ENCODE results near the gene AKTIP.
A peak's percentile ranks its signal among the peaks of the same experiment; 100 is the strongest.

Gene AKTIP

DNA sequence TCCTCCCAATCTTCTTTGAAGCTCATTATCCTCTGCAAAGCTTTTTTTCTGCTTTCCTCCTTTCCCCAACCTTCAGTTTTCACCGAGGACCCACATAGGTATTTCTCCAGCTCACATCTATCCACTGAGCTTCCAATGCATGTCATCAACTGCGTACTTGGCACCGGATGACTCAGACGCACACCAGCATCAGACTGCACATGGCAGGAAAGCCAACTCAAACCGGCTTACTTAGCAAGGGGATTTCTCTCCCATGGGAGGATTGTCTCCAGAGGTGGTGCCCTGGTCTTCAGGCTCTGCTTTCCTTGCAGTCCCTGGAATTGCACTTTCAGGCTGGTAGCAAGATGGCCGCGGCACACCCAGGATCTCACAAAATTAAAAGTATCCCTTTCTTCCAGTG lies 1.7 kb upstream of the AKTIP start:
- no peak for DNase-seq (ENCODE audit: extremely low read depth, low read depth)
- H3K4me3 ChIP-seq (replicated peaks; ENCODE audit: low read depth, low read length), result no peak overlapping the region

DNA sequence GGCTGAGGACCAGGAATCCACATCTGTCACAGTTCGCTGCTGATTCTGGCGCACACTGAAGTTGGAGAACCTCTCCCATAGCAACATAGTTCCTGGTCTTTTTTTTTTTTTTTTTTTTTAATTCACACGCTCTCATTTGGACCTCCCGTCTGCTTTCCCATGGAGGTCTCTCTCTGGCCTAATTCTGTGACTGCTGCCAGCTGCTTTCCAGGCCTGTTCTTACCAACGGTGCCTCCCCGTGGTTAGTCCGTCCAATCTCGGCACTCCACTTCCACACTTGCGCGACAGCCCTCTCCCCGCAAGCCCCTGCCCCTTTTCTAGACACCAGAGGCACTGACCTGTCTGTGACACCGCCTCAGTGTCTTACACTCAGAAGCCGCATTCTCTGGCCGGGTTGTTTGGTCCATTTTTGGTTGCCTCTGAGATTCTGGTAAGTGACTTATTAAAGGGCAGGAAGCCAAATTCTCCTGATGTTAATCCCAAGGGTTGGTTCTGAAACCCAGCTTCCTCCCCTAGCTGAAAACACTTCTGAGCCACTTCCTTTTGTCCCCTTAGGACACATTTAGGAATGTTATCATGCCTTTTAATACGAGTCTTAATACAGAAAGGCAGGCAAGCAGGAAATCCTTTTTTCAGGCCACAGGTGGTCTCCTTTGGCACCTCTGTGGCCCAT lies 1.1 kb upstream of the AKTIP start:
- DNase-seq (ENCODE audit: extremely low read depth, low read depth), result no peak
- H3K4me3 ChIP-seq (replicated peaks; ENCODE audit: low read depth, low read length), result peak overlapping the region; percentile 52
- TF ChIP-seq, protein P1, sequence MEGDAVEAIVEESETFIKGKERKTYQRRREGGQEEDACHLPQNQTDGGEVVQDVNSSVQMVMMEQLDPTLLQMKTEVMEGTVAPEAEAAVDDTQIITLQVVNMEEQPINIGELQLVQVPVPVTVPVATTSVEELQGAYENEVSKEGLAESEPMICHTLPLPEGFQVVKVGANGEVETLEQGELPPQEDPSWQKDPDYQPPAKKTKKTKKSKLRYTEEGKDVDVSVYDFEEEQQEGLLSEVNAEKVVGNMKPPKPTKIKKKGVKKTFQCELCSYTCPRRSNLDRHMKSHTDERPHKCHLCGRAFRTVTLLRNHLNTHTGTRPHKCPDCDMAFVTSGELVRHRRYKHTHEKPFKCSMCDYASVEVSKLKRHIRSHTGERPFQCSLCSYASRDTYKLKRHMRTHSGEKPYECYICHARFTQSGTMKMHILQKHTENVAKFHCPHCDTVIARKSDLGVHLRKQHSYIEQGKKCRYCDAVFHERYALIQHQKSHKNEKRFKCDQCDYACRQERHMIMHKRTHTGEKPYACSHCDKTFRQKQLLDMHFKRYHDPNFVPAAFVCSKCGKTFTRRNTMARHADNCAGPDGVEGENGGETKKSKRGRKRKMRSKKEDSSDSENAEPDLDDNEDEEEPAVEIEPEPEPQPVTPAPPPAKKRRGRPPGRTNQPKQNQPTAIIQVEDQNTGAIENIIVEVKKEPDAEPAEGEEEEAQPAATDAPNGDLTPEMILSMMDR (IDR thresholded peaks at IDR 0.05; ENCODE audit: low read depth, low read length, missing control alignments), result no peak

More for the DNA sequence above, 1.7 kb upstream of the AKTIP start:
- TF ChIP-seq, protein P1 (IDR thresholded peaks at IDR 0.05; ENCODE audit: low read depth, low read length, missing control alignments), result no peak

- peak overlapping the region; percentile 68 for H3K4me3 ChIP-seq (replicated peaks; ENCODE audit: low read depth, low read length)
- TF ChIP-seq, protein P1 (IDR thresholded peaks at IDR 0.05; ENCODE audit: low read depth, low read length, missing control alignments), result no peak
- peak; percentile 100 for DNase-seq (ENCODE audit: extremely low read depth, low read depth)
Observed at GRCh38 chr16:53503270-53503923, 388 bp upstream of the AKTIP start.

GRCh38 chr16:53501216-53501859 lies 1.7 kb downstream of the AKTIP start:
- TF ChIP-seq, protein P1 (IDR thresholded peaks at IDR 0.05; ENCODE audit: low read depth, low read length, missing control alignments), result no peak
- no peak overlapping the region for H3K4me3 ChIP-seq (replicated peaks; ENCODE audit: low read depth, low read length)
- no peak for DNase-seq (ENCODE audit: extremely low read depth, low read depth)

GRCh38 chr16:53498984-53499383 lies 4.0 kb downstream of the AKTIP start:
- H3K4me3 ChIP-seq (replicated peaks; ENCODE audit: low read depth, low read length), result no peak overlapping the region
- DNase-seq (ENCODE audit: extremely low read depth, low read depth), result no peak
- TF ChIP-seq, protein P1 (IDR thresholded peaks at IDR 0.05; ENCODE audit: low read depth, low read length, missing control alignments), result no peak

- no peak for DNase-seq (ENCODE audit: extremely low read depth, low read depth)
- TF ChIP-seq, protein P1 (IDR thresholded peaks at IDR 0.05; ENCODE audit: low read depth, low read length, missing control alignments), result peak; percentile 14
- no peak overlapping the region for H3K4me3 ChIP-seq (replicated peaks; ENCODE audit: low read depth, low read length)
Observed at GRCh38 chr16:53495325-53495724, 7.7 kb downstream of the AKTIP start.
